ENCODE measurements around the gene APMAP. TPM values are rescaled to one million over a fixed set of nuclear protein-coding genes. Genes with fewer than 3 reads are reported as not detected.

Gene APMAP
- total and polyA plus RNA-seq, 4 donors: 40.8 to 87.0 (median 62.9) TPM

GRCh38 chr20:25009218-25010145, 16.9 kb upstream of the APMAP start:
- Histone ChIP-seq H3K4me3 (no peak overlapping the region), H3K4me1 (ENCODE audit: control insufficient read depth in 5 of 5, insufficient read depth in 5 of 5, low read length in 5 of 5) (no peaks in the 10 kb centered on the region), H3K9me3 (ENCODE audit: control insufficient read depth in 4 of 4, insufficient read depth in 3 of 4, low read length in 3 of 4) (no peaks in the 10 kb centered on the region), H3K9ac (ENCODE audit: insufficient read depth in 1 of 2, low read length in 2 of 2) (no peak overlapping the region), H3K27ac (ENCODE audit: low read depth in 1 of 2, low read length in 1 of 2) (no peak overlapping the region), H3K27me3 (ENCODE audit: control insufficient read depth in 3 of 3, insufficient read depth in 3 of 3, low read length in 2 of 3) (no peaks in the 10 kb centered on the region), H3K36me3 (ENCODE audit: control insufficient read depth in 4 of 4, insufficient read depth in 4 of 4, low read length in 4 of 4) (peaks cover 8 to 58% (median 16%) of the 10 kb centered on the region in 4 donors)
- TF ChIP-seq CTCF (IDR thresholded peaks at IDR 0.05; ENCODE audit: control extremely low read depth, extremely low read depth): no peak
- ATAC-seq (ENCODE audit: insufficient read depth, low FRiP score) (no peak), DNase-seq (peak in 1 of 3 donors; percentile 2)
- 89 to 92% methylated on average over 10 of the region's 10 CpGs for WGBS, 2 donors

- no peak for TF ChIP-seq CTCF (IDR thresholded peaks at IDR 0.05; ENCODE audit: control extremely low read depth, extremely low read depth)
- Histone ChIP-seq H3K4me1 (ENCODE audit: control insufficient read depth in 5 of 5, insufficient read depth in 5 of 5, low read length in 5 of 5) (no peaks in the 10 kb centered on the region), H3K9ac (ENCODE audit: insufficient read depth in 1 of 2, low read length in 2 of 2) (no peak overlapping the region), H3K4me3 (no peak overlapping the region), H3K36me3 (ENCODE audit: control insufficient read depth in 4 of 4, insufficient read depth in 4 of 4, low read length in 4 of 4) (peaks cover 8 to 52% (median 12%) of the 10 kb centered on the region in 4 donors), H3K9me3 (ENCODE audit: control insufficient read depth in 4 of 4, insufficient read depth in 3 of 4, low read length in 3 of 4) (no peaks in the 10 kb centered on the region), H3K27me3 (ENCODE audit: control insufficient read depth in 3 of 3, insufficient read depth in 3 of 3, low read length in 2 of 3) (no peaks in the 10 kb centered on the region), H3K27ac (ENCODE audit: low read depth in 1 of 2, low read length in 1 of 2) (no peak overlapping the region)
- no peak for ATAC-seq (ENCODE audit: insufficient read depth, low FRiP score)
- DNase-seq: no peak
- WGBS, 2 donors: 94 to 95% methylated on average over 11 of the region's 11 CpGs
Observed at GRCh38 chr20:25008388-25009217, 16.1 kb upstream of the APMAP start.

GRCh38 chr20:25007491-25008305, 15.1 kb upstream of the APMAP start:
- ATAC-seq (ENCODE audit: insufficient read depth, low FRiP score) (no peak), DNase-seq (peak in 1 of 3 donors; percentile 9)
- TF ChIP-seq CTCF (IDR thresholded peaks at IDR 0.05; ENCODE audit: control extremely low read depth, extremely low read depth): no peak
- no peaks in the 10 kb centered on the region for H3K27me3 ChIP-seq (ENCODE audit: control insufficient read depth in 3 of 3, insufficient read depth in 3 of 3, low read length in 2 of 3)
- H3K27ac ChIP-seq (ENCODE audit: low read depth in 1 of 2, low read length in 1 of 2): no peak overlapping the region
- H3K36me3 ChIP-seq (ENCODE audit: control insufficient read depth in 4 of 4, insufficient read depth in 4 of 4, low read length in 4 of 4): peaks cover 8 to 47% (median 11%) of the 10 kb centered on the region in 4 donors
- H3K9me3 ChIP-seq (ENCODE audit: control insufficient read depth in 4 of 4, insufficient read depth in 3 of 4, low read length in 3 of 4): peaks cover 0 to 2% (median 0%) of the 10 kb centered on the region in 4 donors
- H3K4me3 ChIP-seq: no peak overlapping the region
- no peak overlapping the region for H3K9ac ChIP-seq (ENCODE audit: insufficient read depth in 1 of 2, low read length in 2 of 2)
- 95 to 97% methylated on average over 22 of the region's 22 CpGs for WGBS, 2 donors
- no peaks in the 10 kb centered on the region for H3K4me1 ChIP-seq (ENCODE audit: control insufficient read depth in 5 of 5, insufficient read depth in 5 of 5, low read length in 5 of 5)

Data from lung (tissue), 12 donors.